NCI-H1105 treated with DMSO at 0.1 percent for 48 hours (cell line): ENCODE data around the gene MAP3K9.
"Not testable (repeated sequence)": the region's sequence is repeated elsewhere in the genome, so short reads cannot be mapped to it uniquely, and the experiment has no call there.

ENCODE experiments used
- DNase-seq: peaks from one replicate; lab custom pipeline; 2025; lab: John Stamatoyannopoulos, UW

MAP3K9 gene

DNA sequence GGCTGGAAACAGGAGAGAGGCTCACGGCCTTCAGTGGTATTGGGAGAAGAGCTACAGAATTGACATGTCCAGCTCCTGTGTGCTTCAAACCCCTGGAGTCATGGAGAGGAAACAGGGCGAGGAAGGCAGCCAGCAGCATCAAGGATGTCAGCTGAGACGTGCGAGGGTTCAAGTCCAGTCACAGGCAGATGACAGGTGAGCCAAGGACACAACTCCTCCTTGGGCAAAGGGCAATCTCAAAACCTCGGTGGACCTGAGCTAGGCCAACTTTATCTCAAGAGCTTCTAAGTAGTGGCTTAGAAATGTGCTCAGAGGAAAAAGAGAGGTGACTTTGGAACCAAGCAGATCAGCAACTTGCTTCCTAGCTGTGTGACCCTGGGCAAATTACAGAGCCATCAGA, 86.0 kb downstream of the MAP3K9 start:
- no peak for DNase-seq

DNA sequence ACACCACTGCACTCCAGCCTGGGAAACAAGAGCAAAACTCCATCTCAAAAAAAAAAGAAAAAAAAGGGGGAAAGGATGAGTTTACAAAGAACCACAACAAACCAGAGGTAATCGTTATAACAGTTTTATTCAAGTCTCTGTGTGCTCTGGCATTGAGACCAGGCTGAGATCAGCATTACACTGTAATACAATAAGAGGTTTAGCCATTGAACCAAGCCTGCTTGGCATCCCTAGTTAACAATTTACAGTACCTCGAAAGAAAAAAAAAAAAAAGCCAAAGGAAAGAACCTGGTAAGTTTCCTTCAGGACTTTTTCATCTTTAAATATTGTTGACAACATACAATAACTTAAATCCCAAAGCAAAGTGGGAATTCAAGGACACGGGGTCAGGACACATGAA, 86.9 kb downstream of the MAP3K9 start:
- no peak for DNase-seq

DNA sequence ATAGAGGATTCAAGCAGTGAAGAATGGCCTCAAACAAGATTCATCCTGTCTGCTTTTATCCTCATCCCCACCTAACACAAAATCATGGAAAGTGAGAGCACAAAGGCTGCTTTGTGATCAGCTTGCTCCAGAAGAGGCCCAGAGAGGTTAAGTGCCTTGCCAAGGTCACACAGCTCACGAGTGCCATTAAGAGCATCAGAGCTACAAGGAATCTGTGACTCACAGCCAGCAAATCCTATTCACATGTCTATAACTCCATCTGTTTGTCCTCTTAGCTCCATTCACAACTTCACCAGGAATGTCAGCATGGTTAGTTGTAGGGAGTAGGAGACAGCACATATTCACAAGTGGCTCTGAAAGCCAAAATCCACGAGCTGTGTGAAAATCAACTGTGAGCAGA, 87.8 kb downstream of the MAP3K9 start:
- DNase-seq, result no peak

DNA sequence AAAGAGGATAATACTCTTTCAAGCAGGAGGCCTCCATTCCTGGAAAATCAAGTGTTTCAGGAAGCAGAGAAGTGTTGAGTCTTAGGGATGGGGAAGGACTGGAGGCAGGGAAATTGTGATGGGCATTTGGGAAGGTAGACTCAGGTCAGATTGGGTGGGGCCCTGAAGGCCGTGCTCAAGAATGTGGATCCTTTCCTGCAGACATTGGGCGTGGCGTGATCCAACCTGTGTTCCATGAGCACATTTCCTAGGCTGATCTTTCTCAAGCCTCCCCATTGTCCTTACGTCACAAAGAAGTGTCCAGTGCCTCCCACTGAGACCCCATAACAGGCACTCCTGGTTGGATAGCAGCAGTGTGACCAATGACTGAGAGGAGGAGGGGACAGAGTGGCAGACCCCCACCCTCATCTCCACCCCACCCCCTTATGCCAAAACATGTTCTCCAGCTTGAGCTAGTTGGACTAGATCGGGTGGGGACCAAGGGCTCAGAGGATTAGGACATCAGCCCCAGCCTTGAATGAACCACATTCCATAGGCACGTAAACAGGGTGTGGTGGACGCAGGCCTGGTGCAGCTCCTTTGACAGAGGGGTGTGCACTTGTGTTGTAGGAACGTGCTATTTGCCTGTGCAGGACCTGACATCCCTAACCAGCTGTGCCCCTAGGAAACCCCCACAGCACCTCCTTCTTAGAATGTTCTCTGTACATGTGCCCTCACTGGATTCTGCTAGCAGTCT, 90.8 kb downstream of the MAP3K9 start:
- no peak for DNase-seq

DNA sequence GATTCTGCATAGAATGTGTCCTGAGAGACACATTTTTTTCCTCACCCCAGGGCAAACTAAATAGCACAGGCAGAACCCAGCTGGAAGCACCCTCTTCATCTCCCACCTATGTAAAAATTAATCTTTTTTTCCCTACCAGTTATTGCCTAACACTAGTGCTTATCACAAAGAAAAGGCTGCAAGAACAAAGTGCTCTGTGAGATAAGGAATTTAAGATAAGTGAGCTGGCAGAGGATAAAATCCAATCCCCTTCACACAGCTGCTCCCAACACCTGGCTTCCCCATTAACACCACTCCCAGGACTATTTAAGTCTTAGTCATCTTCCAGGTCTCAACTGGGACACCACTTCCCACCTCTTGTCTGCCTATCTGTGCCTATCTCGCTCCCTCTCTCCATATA, 92.4 kb downstream of the MAP3K9 start:
- DNase-seq, result no peak

DNA sequence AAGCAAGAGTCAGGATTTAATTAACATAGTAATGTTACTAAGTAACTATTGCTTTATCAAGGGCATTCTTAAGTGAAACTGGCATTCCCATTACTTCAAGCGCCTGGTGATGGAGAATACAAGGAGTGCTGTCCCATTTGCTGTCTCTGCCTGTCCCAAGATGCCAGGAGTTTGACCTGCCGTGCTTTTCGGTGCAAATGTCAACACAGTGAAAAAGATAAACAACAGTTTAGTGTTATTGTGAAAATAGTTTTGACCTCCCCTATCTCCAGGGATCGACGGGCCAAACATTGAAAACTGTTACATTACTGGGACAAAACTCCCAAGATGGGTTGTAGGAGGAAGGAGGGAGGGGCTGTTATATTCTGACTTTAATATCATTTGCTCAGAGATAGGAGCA, 92.8 kb downstream of the MAP3K9 start:
- DNase-seq, result no peak

DNA sequence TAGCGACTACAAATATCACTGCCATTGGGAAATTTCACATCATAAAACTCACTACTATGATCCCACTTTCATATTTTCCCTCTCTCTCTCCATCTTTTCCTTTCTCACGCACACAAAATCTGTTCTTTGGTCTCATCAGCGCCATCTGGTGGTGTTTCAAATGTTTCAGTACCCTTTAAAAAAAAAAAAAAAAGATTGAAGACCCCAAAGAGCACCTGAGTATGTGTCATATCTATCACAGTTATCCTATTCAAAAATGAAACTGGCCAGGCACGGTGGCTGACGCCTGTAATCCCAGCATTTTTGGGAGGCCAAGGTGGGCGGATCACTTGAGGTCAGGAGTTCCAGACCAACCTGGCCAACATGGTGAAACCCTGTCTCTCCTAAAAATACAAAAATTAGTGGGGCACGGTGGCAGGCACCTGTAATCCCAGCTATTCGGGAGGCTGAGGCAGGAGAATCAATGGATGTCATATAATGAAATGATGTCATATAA, 95.2 kb downstream of the MAP3K9 start:
- peak; percentile 63 for DNase-seq

DNA sequence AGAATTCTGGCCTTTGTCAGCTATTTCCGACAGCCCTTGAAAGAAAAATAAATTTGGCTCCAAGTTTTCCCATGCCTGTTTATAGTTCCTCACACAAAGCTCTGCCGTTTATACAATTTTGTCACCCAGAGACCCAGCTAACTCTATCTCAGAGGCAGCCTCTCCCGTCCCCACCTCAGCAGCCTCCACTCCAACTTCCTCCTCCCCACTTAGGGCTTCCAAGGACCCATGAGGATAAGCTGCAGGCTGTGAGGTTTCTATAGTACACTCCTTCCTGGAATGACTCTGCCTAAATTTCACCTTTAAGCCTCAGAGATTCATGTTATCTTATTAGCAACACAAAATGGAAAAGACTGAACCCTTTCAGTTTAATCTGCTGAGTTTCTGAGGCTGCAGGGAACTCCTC, 95.8 kb downstream of the MAP3K9 start:
- no peak for DNase-seq

DNA sequence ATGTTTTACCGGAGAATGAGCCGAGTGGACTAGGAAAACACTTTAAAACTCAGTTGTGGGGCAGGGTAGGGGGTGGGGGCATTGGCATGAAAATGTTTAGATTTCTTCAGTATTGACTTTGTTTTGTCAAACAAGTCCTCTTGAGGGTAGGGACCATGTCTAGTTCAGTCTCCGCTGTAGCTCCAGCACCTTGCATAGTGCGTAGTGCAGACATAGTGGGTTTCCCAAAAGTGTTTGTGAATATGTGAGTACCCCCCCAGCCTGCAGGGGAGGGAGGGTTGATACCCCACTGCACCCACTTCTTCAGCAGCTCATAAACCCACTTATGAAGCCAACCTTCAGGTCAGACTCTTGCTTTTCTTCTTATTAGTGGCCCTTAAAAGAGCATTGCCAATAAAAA, 96.2 kb downstream of the MAP3K9 start:
- no peak for DNase-seq

DNA sequence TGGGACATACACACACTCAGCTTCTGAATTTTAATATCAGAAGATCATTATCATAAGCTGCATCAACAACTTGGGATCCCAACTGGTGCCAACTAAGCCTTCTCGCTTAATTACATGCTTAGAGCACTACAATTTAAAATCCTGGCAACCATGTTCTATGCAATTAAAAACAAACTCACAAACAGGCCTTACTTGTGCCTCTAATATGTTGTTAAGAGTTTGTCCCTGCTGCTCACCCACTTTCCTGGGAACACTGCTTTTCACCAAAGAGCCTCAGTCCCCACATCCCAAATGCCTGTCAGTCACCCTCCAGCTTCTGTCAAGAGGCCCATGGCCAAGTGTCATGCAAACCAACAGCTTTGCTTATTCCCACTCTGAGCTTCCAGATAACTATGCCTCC, 97.9 kb downstream of the MAP3K9 start:
- peak; percentile 74 for DNase-seq

DNA sequence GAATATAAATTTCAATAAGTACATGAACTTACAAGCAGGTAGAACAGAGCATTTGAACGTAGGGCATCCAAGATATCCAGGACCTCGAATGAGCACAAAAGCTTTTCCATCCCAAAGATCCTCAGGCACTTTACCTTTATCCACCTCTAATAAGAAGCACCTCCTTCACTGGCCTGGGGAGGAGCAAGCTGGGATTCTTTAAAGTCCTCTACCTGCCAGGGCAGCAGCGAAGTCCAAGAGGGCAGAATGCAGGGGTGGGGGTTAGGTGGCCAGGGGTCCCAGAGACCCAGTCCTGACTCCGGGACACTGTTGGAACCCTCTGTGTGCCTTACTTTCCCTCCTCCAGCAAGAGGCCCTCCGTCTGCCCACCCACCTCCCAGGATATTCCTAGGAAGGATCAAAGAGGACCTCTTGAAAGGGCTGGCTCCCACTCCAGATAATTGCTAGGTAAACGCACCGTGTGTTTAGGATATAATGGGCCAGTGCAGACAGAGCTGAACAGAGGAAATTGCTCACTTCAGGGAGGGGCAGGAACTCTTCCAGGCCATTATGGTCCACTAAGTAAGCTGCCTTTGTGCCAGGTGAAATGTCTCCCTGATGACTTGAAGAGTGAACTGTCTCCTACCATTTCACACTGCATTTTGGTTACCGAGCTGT, 99.5 kb downstream of the MAP3K9 start:
- DNase-seq, result peak; percentile 99

DNA sequence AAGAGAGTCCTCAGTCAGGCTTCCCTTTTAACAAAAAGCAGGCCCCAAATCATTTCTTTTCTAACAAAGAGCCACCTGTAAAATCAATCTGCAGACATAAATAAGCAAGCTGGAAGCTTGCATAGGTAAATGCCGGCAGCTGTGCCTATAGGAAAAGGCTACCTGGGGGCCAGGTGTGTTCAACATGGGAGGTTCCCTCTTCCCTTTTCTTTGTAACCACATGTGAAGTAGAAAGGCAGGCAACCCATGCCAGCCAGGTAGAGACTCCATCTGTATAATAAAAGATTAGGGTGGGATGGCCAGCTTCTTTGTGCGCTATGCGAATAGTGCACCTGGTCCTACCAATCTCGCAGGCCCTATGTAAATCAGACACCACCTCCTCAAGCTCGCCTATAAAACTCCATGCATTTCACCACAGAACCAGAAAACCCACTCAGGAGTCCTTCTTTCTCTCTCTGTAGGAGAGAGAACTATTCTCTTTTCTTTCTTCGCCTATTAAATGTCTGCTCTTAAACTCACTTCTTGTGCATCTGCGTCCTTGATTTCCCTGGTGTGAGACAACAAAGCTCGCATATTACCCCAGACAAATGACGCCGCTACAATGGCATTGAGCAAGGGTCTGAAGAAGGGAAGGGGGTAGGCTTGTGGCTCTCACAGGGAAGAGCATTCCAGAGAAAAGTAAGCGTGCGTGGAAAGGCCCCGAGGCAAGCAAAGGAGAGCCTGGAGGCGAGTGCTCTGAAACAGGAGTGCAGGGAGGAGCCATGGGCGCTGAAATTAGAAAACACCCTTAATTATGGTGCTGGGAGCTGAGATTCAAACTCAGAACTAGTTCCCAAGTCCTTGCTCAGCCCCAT, 100.4 kb downstream of the MAP3K9 start:
- DNase-seq, result peak; percentile 67

DNA sequence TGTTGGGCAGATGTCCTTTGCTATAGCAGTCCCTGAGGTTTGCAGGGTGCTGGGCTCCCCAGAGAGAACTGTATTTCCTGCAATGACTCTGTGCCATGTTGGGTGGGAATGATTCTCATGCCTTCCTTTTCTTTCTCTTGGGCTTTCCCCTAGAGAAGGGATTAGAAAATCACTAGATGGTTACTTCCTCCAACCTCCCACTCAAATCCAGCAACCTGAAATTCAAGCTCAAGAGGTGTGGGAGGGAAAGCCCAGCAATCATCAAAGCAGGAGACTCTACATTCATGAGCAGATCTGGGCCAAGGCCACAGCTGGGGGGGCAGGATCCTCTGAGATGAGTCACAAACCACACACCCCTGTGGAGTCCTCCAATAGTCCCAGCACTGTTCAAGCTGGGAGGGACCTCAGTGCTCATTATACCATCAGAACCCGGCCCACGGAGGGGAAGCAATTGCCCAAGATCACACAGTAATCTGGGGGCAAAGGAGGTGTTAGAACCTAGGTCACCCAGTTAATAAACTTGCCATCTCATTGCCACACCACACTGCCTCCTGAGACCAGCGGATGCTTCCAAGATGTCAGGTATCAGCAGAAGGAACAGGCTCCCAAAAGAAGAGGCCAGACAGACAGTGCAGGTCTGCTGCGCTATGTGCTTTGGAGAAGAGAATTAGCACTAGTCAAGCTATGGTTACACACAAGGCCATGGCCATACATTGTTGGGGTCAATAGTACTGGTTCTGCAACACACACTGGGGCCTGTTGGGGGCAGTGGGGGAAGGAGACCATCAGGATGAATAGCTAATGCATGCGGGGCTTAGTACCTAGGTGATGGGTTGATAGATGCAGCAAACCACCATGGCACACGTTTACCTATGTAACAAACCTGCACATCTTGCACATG, 101.9 kb downstream of the MAP3K9 start:
- no peak for DNase-seq

DNA sequence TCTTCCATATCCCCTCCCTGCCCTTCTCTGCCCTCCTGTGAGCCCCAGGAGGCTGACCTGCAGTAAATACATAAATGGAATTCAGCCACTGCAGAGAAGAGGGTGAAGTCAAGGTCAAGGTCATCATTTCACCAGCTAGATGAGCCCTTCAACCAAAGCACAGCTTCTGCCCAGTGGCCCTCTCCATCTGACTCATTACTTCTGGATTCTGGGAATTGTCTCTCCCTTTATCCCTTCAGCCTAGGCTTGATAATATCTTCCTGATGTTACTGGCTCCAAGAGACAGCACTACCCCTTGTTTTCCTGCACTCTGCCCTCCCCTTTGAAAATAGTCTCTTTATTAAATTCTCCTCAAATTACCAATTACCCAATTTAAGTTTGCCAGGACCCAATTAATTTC, 103.1 kb downstream of the MAP3K9 start:
- no peak for DNase-seq

DNA sequence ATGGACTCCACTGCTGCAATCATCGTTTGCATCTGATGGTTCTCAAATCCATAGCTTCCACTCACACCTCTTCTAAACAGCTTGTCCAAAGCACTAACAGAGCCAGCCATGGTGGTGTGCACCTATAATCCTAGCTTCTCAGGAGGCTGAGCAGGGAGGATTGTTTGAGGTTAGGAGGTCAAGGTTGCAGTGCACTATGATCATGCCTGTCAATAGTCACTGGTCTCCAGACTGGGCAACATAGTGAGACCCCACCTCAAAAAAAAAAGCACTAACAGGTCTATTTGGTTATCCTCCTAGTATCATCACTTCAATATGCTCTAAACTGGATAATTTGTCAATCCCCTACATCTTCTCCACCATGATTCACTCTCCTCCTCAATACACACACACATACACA, 104.4 kb downstream of the MAP3K9 start:
- no peak for DNase-seq

DNA sequence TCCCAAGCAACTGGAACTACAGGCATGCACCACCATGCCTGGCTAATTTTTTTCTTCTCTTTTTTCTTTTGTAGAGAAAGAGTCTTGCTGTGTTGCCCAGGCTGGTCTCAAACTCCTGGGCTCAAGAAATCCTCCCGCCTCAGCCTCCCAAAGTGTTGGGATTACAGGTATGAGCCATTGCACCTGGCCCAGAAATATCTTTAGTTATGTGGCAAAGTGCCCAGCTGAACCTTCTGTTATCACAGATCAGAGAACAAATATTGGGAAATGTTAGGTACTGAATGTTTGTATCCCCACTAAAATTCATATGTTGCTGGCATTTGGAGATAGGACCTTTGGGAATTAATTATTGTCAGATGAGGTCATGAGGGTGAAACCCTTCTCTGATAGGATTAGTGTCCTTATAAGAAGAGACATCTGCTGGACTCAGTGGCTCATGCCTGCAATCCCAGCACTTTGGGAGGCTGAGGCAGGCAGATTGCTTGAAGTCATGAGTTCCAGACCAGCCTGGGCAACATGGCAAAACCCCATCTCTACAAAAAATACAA, 105.6 kb downstream of the MAP3K9 start:
- not testable (repeated sequence) for DNase-seq

DNA sequence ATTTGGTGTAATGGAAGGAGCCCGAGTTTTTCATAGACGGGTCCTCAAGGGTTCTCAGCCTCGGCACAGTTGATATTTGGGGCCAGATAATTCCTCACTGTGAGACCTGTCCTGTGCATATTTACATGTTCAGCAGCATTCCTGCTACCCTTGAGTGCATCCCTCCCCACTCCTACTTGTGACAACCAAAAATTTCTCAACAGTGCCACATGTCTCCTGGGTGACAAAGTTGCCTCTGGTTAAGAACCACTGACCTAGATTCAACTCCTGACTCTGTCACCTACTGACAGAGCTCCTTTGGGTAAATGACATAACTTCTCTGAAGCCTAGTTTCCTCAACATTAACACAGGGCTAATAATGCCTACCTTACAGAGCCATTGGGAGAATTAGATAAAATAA, 107.2 kb downstream of the MAP3K9 start:
- DNase-seq, result no peak

DNA sequence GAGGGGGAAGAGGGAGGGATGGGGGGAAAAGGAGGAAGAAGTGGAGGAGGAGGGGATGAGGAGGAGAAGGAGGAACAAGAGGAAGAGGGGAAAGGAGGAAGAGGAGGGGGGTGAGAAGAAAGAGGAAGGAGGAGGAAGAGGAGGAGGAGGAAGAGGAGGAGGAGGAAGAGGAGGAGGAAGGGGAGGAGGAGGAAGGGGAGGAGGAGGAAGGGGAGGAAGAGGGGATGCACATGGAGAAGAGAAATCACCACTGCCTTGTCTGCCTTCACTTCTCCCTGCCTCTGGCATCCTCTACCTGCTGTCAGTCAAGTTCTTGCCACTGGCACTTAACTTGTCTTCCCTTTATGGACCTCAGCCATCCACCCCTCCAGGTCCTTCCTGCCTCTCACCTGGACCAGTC, 107.7 kb downstream of the MAP3K9 start:
- no peak for DNase-seq

DNA sequence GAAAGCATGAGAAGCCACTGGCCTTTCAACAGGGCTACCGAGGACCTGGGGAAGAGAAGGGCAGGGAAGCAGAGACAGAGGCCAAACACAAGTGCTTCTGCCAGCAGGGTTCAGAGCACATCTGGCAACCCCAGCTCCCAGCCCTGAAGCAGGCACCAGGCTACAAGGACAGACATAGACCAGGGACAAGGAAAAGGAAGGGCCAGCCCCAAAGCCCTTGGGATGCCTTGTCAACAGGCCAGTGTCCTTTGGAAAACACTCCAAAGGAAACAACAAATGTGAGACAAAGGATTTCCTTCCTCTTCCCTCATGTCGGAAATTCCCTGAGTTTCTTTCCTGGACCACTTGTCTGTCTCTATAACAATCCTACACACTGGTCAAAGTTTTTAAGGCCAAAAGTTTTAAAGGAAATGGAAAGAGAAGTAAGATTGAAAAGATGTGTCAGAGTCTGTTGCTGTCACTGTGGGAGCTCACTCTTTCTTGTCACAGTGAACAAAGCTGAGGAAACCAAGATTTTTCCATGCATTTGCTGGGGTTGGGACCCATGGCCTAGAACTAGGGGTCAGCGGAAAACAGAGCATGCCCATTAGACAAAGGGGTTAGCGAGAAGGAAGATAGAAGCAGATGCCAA, 108.2 kb downstream of the MAP3K9 start:
- no peak for DNase-seq

DNA sequence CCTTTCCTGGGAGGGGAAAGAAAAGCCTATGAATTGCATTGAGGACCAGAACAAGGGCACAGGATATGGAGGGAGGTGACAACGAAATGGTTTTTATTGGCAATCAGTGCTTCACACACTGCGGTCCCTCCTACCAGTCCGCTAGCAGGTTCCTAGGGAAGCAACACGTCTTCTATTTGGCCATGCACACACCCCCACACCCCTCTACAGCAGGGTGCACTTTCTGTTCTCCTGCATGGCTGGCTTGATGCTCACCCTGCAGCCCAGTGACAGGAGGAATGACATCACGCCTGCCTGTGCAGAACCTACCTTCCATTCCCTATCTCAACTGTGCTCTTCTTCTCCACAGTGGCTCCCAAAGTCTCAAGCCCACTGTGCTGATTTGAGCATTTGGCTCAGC, 109.7 kb downstream of the MAP3K9 start:
- no peak for DNase-seq

DNA sequence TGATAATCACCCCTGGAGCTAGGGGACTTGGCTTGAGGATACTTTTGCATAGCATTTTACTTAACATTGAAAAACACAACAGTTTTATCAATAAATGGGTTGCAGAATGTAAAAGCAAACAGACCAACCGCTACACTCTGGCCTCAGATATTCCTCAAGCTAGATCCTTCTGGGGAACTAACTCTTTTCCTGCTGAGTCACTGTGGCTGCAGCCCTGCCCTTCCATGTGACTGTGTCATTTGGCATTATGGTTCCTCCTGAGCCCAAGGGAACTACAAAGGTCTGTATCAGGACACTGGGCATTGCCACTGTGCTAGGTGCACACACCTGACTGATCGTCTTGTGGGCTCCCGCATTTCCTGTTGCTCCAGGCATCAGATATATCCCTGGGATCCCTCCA, 111.0 kb downstream of the MAP3K9 start:
- DNase-seq, result no peak
